HEK293T (cell line): ENCODE results near the gene TSGA10.

Experiments used
- ARNT ChIP-seq: fragments of 450-650 bp; IDR thresholded peaks from 2 replicates; pipeline ENCODE4 v1.6.1; 2017; ENCODE audit warnings: mild to moderate bottlenecking
- BHLHE40 ChIP-seq: fragments of 450-650 bp; IDR thresholded peaks from 2 replicates; pipeline ENCODE4 v1.6.1; 2016; ENCODE audit warnings: mild to moderate bottlenecking, moderate library complexity, borderline replicate concordance
- CTBP1 ChIP-seq: fragments of 450-650 bp; IDR thresholded peaks from 2 replicates; pipeline ENCODE4 v1.6.1; 2016; ENCODE audit warnings: borderline replicate concordance
- ELF4 ChIP-seq: fragments of 450-650 bp; IDR thresholded peaks from 2 replicates; pipeline ENCODE4 v1.6.1; 2017; ENCODE audit warnings: antibody characterized with exemption
- FOXA1 ChIP-seq: fragments of 450-650 bp; IDR thresholded peaks from 2 replicates; pipeline ENCODE4 v1.6.1; 2016; ENCODE audit warnings: mild to moderate bottlenecking
- FOXK2 ChIP-seq: fragments of 450-650 bp; IDR thresholded peaks from 2 replicates; pipeline ENCODE4 v1.6.1; 2016; ENCODE audit warnings: mild to moderate bottlenecking
- L3MBTL2 ChIP-seq: fragments of 450-650 bp; conservative IDR thresholded peaks from 2 replicates; pipeline ENCODE4 v1.6.1; 2016; ENCODE audit warnings: mild to moderate bottlenecking
- NFRKB ChIP-seq: fragments of 450-650 bp; IDR thresholded peaks from 2 replicates; pipeline ENCODE4 v1.6.1; 2016; ENCODE audit warnings: mild to moderate bottlenecking, moderate library complexity
- PKNOX1 ChIP-seq: fragments of 450-650 bp; IDR thresholded peaks from 2 replicates; pipeline ENCODE4 v1.6.1; 2016
- SP1 ChIP-seq: fragments of 450-650 bp; IDR thresholded peaks from 2 replicates; pipeline ENCODE4 v1.6.1; 2017
- TARDBP ChIP-seq: fragments of 450-650 bp; IDR thresholded peaks from 2 replicates; pipeline ENCODE4 v1.6.1; 2016

GRCh38 chr2:99032001-99032400 is 122.7 kb downstream of the TSGA10 start:
- TF ChIP-seq SP1: no peak
- no peak for TF ChIP-seq BHLHE40
- no peak for TF ChIP-seq TARDBP
- TF ChIP-seq ARNT: no peak
- no peak for TF ChIP-seq PKNOX1
- no peak for TF ChIP-seq NFRKB
- no peak for TF ChIP-seq FOXA1
- no peak for TF ChIP-seq L3MBTL2
- TF ChIP-seq CTBP1: no peak
- TF ChIP-seq ELF4: no peak
- TF ChIP-seq FOXK2: no peak
